ENCODE data around the gene MYRIP. TPM values are rescaled to one million over a fixed set of nuclear protein-coding genes. Genes with fewer than 3 reads are reported as not detected.

Gene MYRIP
- total RNA-seq, 4 donors from 2014 or later = 1.6 to 7.1 (median 3.6) TPM

DNA sequence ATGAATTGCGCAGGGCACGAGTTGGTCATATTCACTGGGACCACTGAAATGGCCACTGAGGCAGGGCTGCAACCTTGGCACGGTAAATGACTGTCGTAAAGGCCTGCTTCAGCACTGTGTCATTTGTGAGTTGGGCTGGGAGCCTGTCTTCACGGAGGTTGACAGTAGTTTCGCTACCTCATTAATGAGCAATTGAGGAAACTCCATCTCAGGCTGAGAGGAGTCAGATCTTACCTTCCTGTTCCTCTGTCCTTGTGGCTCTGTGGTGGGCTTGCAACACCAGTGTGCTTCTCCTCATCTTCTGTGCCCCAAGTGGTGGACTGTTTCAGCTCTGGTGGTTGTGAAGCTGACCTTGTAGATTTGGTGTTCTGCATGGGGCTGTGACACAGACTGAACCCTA is 420.0 kb downstream of the MYRIP start:
- DNase-seq = no peak
- no peaks in the 10 kb centered on the region for H3K9me3 ChIP-seq
- TF ChIP-seq POLR2A (IDR thresholded peaks at IDR 0.05) = no peak
- TF ChIP-seq, protein P1, sequence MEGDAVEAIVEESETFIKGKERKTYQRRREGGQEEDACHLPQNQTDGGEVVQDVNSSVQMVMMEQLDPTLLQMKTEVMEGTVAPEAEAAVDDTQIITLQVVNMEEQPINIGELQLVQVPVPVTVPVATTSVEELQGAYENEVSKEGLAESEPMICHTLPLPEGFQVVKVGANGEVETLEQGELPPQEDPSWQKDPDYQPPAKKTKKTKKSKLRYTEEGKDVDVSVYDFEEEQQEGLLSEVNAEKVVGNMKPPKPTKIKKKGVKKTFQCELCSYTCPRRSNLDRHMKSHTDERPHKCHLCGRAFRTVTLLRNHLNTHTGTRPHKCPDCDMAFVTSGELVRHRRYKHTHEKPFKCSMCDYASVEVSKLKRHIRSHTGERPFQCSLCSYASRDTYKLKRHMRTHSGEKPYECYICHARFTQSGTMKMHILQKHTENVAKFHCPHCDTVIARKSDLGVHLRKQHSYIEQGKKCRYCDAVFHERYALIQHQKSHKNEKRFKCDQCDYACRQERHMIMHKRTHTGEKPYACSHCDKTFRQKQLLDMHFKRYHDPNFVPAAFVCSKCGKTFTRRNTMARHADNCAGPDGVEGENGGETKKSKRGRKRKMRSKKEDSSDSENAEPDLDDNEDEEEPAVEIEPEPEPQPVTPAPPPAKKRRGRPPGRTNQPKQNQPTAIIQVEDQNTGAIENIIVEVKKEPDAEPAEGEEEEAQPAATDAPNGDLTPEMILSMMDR (IDR thresholded peaks at IDR 0.05) = no peak
- intact Hi-C loops (cut with DNase I) = no loop called here
- H3K27ac ChIP-seq = no peak overlapping the region
- no peak overlapping the region for H3K4me3 ChIP-seq (replicated peaks in 1 of 3)
- no peaks in the 10 kb centered on the region for H3K36me3 ChIP-seq
- no peaks in the 10 kb centered on the region for H3K27me3 ChIP-seq
- no peaks in the 10 kb centered on the region for H3K4me1 ChIP-seq
- WGBS, 2 donors = 90 to 94% methylated on average over 6 of the region's 6 CpGs

DNA sequence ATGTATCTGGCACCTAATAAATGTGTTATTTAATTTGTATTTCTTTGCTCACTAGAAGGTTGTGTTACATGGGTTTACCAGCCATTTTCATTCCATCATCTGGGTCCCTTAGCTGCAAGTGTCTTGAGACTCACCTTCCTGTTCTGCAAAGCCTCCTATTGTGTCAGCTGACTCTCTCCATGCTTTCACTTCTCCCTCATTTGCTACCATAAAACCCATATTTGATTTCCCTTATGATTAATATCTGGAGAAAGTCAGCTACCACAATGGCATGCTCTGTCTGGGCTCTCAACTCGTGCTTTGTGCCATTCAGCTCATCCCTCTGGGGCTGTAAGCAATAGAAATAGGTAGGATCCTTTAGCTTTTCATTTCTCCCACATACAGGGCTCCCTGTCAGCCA is 420.6 kb downstream of the MYRIP start:
- no peak for TF ChIP-seq POLR2A (IDR thresholded peaks at IDR 0.05)
- TF ChIP-seq, protein P1 (IDR thresholded peaks at IDR 0.05) = no peak
- H3K9me3 ChIP-seq = no peaks in the 10 kb centered on the region
- 68 to 81% methylated on average over 1 of the region's 1 CpG for WGBS, 2 donors
- no peaks in the 10 kb centered on the region for H3K36me3 ChIP-seq
- no peak overlapping the region for H3K27ac ChIP-seq
- intact Hi-C loops (cut with DNase I) = no loop called here
- H3K4me3 ChIP-seq (replicated peaks in 1 of 3) = no peak overlapping the region
- no peaks in the 10 kb centered on the region for H3K27me3 ChIP-seq
- no peaks in the 10 kb centered on the region for H3K4me1 ChIP-seq
- no peak for DNase-seq

DNA sequence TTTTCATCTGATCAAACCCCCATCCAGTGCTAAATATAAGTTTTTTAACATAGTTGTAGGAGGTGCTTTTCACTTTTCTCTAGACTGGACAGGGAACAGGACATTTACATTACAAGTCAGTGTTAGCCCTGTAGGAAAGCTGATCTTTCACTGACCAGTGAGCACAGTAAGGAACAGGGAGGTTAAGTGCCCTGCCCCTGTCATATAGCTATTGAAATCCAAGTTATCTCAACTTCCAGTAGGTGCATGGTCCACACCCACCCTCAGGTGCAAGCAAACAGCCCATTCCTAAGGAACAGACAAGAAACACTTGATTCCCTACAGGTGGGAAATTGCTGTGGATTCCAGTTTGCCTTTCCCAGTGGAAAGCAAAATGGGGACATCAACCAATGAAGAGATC is 421.0 kb downstream of the MYRIP start:
- TF ChIP-seq POLR2A (IDR thresholded peaks at IDR 0.05) = no peak
- TF ChIP-seq, protein P1 (IDR thresholded peaks at IDR 0.05) = no peak
- Histone ChIP-seq H3K4me1 (no peaks in the 10 kb centered on the region), H3K36me3 (no peaks in the 10 kb centered on the region), H3K4me3 (replicated peaks in 1 of 3) (no peak overlapping the region), H3K27me3 (no peaks in the 10 kb centered on the region), H3K9me3 (no peaks in the 10 kb centered on the region), H3K27ac (no peak overlapping the region)
- DNase-seq = no peak
- intact Hi-C loops (cut with DNase I) = no loop called here

DNA sequence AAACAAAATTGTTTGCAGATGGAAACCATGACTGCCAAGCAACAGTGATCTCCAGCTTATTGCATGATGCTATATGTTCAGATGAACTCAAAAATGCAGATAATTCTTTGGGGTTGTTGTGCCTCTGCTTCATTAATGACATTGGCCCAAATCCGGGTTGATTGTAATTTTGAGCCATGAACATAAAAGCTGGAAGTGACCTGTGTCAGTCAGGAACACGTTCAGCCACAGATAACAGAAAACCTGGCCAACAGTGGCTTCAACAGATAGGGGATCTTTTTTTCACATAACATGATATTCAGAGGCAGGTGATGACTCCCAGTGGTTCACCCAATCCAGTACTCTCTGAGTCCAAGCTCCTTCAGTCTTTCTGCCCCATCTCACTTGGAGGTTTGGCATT is 423.2 kb downstream of the MYRIP start:
- intact Hi-C loops (cut with DNase I) = no loop called here
- H3K27me3 ChIP-seq = no peaks in the 10 kb centered on the region
- DNase-seq = no peak
- no peak overlapping the region for H3K27ac ChIP-seq
- no peaks in the 10 kb centered on the region for H3K9me3 ChIP-seq
- TF ChIP-seq, protein P1 (IDR thresholded peaks at IDR 0.05) = no peak
- TF ChIP-seq POLR2A (IDR thresholded peaks at IDR 0.05) = no peak
- no peak overlapping the region for H3K4me3 ChIP-seq (replicated peaks in 1 of 3)
- H3K4me1 ChIP-seq = no peaks in the 10 kb centered on the region
- no peaks in the 10 kb centered on the region for H3K36me3 ChIP-seq
- 72 to 81% methylated on average over 2 of the region's 2 CpGs for WGBS, 2 donors

DNA sequence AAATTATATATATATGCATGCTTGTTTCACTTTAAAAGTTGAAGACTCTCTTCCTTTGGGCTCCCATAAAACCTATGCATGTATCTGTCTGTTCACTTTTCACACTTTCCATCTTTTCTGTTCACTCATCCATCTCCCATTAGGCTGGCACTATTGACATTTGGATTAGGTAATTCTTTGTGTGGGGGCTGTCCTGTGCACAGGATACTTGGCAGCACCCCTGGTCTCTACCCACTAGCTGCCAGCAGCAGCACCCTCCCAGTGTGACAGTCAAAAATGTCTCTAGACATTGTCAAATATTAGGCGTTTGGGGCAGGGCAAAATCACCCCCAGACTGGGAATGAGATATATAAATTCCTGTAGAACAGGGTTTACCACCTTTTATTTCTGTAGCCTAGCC is 427.8 kb downstream of the MYRIP start:
- Histone ChIP-seq H3K27ac (no peak overlapping the region), H3K4me1 (no peaks in the 10 kb centered on the region), H3K27me3 (no peaks in the 10 kb centered on the region), H3K4me3 (replicated peaks in 1 of 3) (no peak overlapping the region), H3K9me3 (no peaks in the 10 kb centered on the region), H3K36me3 (no peaks in the 10 kb centered on the region)
- intact Hi-C loops (cut with DNase I) = no loop called here
- WGBS, 2 donors = 76 to 80% methylated on average over 1 of the region's 1 CpG
- no peak for DNase-seq
- TF ChIP-seq, protein P1 (IDR thresholded peaks at IDR 0.05) = no peak
- no peak for TF ChIP-seq POLR2A (IDR thresholded peaks at IDR 0.05)

All from thyroid gland (tissue), 4 donors.